ENCODE results near the gene ZNF708.

ZNF708 gene

GRCh38 chr19:21264891-21265290 lies 64.3 kb downstream of the ZNF708 start:
- no peak for TF ChIP-seq CTCF (IDR thresholded peaks at IDR 0.05)

- no peak for TF ChIP-seq CTCF (IDR thresholded peaks at IDR 0.05)
These were observed 64.8 kb downstream of the ZNF708 start for GRCh38 chr19:21264416-21264815.

GRCh38 chr19:21260164-21260847 lies 68.9 kb downstream of the ZNF708 start:
- no peak for TF ChIP-seq CTCF (IDR thresholded peaks at IDR 0.05)

GRCh38 chr19:21256722-21257121 lies 72.5 kb downstream of the ZNF708 start:
- peak; percentile 44; the same call in 1 of the 2 replicates for TF ChIP-seq CTCF (IDR thresholded peaks at IDR 0.05)

Data from LNCAP (cell line).